GM19468 (cell line): ENCODE data around the gene TCF3.

ENCODE experiments used
- ATAC-seq: cut with Tn5 transposase; IDR thresholded peaks from one replicate; pipeline ENCODE4 v1.9.1; 2021; ENCODE audit warnings: mild to moderate bottlenecking, moderate library complexity, moderate number of reproducible peaks; ENCODE audit not compliant: unreplicated experiment; ENCODE audit errors: extremely low read depth

The TCF3 gene

DNA sequence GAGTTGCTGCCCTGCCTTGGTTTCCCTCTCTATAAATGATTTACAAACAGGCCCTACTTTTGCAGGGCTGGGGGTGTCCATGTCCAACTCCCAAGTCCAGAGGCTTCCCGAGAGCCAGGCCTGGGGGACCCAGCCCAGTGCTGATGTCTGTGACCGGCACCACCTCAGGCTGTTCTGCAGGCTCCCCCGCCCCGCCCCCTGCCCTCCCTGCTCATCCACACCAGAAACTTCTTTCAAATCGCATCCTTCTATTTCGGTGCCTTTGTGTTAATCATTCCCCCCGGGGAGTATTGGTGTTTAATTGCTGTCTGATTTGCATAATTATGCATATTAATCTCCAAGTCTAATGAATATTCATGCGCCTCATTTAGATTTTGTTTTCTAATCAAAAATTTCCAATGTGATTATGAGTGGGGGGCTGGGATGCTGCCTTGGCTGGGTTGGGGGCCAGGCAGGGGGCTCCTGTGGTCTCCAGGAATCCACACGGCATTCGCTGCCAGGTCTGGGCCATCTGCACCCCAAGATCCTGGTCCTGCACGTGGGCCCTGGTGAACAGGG, 19.1 kb downstream of the TCF3 start:
- no peak for ATAC-seq

DNA sequence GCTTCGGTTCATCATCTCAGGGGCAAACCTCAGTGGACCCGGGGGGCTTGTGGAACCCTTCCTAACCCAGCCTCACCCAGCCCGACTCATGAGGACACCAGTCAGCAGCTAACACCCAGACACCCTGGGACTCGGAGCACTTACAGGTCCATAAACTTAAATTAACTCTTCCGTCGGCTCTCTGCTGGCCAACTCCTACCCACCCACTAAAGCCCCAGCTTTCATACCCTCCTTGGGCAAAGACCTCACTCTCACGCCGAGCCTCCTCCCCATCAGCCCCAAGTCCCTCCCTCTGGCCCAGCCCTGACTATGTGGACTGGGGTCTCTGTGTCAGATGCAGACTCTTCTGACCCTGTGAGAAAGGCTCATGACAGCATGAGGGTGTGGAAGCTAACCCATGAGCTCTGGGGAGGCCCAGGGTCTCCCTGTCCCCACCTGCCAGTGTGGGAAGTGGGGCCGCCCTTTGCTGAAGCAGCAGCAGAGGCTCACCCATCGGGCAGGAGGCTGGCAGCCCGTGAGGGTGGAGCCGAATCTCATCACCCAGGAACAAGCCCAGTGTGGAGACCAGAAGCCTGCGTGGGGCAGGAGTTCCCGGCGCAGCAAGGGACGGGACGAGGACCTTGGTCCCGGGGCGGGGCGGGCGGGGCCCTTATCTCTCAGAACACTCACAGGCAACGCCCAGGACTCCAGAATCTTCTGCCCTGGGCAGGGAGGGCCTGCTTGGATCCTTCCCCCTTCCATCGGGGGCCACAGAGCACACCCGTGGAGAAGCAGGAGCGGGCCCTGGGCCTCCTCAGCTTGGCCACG, 19.8 kb downstream of the TCF3 start:
- ATAC-seq = no peak

DNA sequence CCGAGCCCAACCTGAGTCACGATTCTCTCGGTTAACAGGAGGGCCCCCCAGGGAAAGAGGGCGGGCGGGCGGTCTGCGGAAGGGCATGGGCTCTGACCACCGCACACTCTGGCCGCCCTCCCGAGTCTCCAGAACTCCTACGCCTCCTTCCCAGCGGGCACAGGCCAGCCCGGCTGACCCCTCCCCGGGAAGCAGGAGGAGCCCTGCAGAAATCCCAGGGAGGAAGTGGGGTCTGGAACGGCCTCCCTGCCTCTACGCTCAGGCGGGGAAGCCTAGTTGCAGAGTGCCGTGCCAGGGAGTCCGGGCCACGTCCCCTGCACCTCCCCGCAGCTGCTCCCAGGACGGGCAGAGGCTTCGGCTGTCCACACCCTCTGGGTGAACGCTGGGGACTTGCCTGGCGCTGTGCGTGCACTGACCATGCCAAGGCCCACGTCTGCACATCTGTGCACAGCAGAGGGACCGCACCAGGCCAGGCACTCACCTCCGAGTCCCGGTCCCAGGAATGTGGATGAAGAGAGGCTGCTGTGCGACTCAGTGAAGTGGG, 20.8 kb downstream of the TCF3 start:
- ATAC-seq = no peak

DNA sequence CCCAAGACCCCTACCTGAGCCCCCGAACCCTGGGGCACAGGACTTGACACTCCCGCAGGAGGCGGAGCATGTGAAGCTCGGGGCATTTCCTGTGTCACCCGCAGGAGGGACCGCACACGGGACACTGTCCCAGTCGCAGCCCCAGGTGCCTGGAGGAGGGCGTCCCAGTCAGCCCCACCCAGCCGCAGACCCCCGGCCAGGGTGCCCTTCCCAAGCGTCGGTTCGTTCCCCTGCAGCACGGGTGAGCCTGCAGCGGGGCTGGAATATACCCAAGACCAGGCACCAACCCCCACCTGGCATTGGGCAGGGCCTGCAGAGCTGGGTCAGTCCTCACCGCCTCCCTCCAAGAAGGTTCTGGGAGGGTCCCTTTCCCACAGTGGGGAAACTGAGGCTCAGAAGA, 21.6 kb downstream of the TCF3 start:
- no peak for ATAC-seq

DNA sequence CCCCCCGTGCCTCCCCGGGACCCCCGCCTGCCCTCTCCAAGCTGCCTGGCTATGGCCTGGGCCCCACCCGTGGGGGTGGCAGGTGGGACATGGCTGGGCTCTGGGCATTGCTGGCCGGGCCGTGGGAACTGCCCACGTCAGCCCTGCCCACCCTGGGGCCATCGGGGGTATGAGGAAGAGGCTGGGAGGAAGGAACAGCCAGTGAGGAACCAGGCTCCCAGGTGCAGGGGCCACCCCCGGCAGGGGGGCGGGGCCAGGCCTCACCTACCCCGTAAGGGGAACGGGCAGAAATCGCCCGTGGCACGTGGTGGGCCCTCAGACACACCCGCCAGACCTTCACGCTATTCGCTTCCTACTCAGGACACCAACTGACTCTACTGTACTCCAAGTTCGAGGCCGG, 22.4 kb downstream of the TCF3 start:
- ATAC-seq = no peak

DNA sequence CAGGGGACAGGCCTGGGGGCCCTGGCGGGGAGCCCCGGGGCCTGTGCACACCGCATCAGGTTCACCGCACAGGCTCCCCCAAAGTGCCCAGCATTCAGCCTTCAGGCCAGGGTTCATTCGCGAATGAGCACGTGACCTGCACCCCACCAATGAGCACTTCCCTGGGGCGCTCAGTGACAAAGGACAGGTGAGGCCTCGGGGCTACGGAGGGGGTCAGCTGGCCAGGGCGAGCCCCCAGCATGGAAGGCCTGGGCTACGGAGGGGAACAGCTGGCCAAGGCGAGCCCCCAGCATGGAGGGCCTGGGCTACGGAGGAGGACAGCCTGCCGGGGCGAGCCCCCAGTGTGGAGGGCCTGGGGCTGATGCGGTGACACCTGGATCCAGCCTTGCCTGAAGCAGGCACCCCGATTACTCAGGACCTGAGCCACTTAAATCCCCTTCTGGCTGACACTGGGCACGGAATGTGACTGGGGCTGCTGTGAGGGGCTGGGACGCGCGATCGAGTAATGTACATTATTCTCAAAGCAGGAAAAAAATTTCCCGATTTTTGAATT, 23.1 kb downstream of the TCF3 start:
- ATAC-seq = no peak

DNA sequence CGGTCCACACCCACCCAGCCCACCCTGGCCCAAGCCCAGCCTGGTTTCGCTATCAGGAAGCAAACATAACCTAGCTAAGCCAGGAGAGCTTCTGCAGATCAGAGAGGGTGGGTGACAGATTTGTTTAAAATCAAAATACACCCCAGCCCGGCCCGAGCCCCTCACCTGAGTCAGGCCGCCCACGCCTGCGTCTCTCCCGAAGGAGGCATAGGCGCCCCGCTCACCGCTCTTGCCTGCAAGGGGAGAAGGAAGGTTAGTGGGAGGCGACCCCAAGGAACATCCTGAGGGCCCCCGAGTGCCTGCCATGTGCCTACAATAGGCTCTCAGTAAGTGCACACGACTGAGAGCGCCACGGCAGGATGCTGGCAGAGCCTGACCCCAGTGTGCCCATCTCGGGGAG, 25.2 kb downstream of the TCF3 start:
- ATAC-seq = no peak

DNA sequence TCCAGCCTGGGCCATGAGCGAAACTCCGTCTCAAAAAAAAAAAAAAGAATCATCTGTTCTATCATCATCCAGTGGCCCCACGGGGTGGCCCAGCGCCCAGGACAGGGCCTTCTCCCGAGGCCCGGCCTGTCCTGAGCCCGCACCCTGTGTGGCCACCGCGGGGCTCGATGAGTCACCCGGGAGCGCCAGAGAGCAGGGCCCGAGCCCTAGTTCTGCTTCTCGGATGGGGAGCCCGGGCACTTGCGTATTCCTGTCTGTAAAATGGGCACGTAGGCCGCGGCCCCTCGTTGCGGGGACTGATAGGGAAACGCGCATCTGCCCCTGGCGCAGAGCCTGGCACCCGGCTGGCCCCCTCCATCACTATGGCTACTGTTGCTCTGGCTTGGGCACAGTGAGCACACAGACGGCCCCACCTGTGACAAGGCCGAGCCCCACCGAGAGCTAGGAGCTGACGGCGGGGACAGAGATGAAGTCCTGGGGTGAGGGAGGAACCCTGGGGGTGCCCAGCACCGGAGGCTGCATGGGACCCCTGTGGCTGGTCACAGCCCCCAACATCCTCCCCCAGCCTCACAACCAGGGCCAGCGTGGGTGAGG, 25.9 kb downstream of the TCF3 start:
- no peak for ATAC-seq

DNA sequence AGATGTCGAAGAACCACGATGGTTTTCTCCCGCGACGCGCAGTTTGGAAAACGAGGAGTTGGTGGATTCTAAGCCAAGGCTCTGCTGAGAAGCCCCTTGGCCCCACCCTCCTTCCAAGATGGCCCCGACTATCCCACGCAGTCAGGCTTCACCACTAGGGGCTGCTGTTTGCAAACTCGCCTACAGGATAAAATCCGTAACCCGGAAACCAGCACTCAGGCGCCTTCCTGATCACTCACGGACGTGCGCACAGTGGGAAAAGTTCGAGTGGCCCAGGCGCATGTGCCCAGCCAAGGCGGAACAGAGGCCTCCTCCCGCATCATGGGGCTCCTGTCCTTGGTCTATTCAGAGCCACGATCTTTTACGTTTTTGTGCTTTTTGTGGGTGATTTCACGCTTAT, 28.0 kb downstream of the TCF3 start:
- no peak for ATAC-seq

DNA sequence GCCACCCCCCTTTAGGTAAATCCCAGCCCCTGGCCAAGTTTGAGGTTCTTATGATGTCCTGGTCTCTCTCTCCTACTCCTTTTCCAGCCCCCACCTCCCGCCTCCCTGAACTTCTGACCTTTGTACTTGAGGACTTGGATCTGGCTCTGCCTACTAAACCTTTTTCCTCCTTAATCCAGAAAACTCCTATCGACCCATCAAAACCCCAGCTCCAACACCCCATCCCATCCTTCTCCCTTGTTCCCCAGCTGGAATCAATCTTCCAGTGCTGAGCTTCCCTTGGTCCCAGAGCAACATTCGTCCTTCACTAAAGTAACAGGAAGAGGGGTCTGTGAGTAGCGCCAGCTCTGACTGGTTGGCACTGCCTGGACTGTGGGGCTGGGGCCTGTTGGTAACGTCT, 29.9 kb downstream of the TCF3 start:
- ATAC-seq = no peak

DNA sequence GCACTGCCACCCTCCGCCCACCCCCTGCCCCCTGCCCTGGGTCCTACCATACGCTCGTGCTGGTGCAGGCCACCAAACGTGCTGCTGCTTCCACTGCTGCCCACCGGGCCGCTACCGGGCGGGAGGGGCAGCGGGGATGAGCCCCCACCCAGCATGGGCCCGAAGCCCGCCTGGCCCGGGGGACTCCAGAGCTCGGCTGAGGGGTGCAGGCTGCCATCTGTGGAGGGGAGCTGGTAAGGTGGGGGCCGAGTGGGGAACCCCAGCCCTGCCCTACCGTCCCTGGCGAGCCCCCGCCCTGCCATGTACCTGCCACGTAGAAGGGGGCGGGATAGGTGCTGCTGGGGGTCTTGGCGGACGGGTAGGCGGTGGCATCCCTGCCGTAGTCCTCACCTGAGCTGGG, 30.4 kb downstream of the TCF3 start:
- ATAC-seq = no peak

DNA sequence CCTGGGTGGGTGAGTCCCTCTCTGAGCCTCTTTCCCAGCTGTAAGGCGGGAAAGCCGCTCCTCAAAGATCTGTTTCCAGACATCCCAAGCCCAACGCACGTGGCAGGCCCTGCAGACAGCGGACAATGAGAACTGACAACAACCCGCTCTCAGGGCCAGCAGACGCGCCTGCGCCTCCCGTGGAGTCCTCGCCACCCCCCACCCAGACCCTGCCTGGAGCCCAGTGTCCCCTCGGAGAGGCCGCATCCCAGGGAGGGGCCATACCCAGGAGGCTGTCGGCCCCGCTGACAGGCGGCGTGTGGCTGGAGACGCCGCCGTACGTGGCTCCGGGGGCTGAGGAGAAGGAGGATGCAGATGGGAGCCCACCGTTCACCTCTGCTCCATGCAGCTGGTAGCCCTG, 30.8 kb downstream of the TCF3 start:
- ATAC-seq = no peak

DNA sequence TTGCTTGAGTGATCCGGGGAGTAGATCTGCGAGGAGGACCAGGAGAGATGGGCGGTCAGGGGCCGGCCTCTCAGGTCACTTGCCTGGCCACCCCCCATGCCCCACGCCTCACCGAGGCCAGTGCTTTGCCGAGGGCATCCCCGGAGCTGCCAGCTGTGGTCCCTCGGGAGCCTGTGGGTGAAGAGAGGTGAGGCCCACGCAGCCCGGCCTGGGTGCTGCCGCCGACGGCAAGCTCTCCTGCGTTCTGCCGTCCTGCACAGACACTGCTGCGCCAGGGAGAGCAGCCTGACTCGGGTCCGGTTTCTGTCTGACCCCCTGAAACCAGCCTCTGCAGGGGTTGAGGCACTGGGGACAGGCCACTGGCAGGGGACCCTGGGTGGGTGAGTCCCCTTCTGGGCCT, 31.4 kb downstream of the TCF3 start:
- no peak for ATAC-seq

DNA sequence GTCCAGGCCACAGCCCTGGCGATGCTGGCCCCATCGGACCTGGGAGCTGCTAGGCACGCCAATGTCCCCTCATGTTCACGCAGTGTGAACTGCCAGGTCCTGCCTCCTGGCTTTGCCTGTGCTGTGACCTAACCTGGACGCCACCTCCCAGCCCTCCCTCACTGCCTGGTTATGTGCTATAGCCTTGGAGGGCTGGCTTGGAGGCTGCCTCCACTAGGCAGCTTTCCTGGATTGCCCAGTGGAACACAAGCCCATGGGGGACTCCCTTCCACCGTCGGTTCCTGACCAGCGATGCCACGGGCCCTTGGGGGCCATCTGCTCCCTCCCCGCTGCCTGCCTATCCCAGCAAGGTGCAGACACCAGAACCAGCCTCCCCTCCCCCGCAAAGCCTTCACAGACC, 31.9 kb downstream of the TCF3 start:
- no peak for ATAC-seq

DNA sequence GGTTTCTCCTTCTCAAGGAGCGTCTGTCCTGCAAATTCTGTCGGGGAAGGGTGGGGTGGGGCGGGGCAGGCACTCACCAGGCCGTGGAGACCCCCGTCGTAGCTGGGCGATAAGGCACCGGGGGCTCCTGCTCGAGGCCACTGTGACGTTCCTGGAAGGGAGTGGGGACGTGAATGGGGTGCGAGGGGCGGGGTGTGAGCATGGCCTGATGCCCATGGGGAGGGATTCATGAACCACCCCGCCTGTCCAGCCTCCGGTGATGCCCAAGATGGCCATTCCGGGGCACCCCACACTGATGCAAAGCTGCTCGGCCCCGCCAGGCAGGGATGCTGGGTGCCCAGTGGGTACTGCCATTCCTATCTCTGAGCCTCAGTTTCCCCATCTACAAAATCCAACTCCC, 32.7 kb downstream of the TCF3 start:
- ATAC-seq = no peak

DNA sequence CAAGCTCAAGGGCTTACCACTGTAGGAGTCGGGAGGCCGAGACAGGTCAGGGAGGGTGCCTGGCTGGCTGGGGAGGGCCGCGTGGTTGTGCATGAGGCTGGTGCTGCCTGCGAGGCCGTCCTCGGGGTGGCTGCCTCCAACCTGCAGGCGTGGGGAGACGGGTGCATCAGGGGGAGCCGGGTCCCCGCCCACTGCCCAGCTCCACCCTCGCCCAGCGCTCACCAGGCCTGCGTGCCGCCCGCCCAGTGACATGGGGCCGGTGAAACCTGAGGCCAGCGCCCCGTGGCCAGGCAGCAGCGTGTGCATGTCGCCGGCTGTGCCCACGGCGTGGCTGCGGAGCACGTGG, 33.3 kb downstream of the TCF3 start:
- ATAC-seq = no peak

DNA sequence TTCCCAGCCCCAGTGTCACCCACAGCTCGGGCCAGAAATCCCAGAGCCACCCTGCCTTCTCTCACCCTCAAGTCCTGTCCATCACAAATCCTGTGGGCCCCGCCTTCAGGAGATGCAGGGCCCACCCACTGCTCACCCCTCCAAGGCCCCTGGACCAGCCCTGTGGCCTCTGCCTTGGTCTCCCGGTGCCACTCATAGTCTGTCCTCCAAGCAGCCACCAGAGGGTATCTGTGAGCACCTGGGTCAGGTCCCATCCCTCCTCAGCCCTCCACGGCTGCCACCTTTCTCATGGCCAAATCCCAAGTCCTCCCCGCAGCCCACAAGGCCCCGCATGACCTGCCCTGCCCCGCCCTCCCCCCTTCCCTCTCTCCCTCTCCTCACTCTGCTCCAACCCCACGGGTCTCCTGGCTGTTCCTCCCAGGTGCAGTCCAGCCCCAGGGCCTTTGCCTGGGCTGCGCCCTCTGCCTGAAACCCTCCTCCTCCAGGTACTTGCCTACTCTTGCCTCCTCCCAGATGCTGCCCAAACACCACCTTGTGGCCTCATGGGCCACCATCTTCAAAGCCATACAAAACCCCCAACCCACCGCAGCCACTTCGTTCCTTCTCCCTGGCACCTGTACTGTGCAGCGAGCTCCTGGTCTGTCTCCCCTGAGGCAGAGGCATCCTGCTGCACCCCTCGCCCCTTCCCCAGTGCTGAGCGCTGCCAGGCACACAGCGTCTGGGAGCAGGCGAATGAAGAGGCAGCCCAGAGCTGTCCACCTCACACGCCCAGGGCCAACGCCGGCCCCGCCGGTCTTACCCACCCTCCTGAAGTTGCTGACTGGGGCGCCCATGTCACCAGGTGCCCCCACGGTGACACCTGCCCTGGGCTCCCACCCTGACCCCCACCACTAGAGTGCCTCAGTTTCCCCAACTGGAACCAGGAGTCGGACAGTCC, 34.0 kb downstream of the TCF3 start:
- ATAC-seq = no peak

DNA sequence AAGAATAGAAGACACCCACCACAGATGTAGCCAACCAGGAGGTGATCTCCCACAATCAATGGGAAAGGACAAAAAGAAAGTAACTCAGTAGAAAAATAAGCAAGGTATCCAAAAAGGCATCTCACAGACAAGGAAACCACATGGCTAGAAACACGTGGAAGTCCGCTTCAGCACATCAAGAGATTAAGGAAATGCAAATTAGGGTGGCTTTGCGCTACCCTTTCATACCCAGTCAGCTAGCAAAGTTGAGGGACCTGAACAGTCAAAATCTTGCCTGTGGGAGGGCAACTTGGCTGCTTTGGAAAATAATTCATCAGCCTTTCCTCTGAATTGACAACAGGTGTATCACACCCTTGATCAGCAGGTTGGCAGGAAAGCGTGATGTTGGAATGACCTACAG, 35.5 kb downstream of the TCF3 start:
- ATAC-seq = no peak

DNA sequence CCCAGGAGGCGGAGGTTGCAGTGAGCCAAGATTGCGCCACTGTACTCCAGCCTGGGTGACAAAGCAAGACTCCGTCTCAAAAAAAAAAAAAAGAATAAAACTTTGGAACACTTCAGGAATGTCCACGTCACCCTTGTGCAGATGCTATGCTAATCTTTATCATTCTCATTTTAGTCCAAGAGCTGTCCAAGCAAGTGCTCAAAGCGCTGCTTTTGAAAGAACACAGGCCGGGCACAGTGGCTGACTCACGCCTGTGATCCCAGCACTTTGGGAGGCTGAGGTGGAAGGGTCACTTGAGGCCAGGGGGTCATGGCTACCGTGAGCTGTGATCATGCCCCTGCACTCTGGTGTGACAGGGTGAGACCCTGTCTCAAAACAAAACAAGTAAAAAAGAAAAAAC, 36.0 kb downstream of the TCF3 start:
- no peak for ATAC-seq

DNA sequence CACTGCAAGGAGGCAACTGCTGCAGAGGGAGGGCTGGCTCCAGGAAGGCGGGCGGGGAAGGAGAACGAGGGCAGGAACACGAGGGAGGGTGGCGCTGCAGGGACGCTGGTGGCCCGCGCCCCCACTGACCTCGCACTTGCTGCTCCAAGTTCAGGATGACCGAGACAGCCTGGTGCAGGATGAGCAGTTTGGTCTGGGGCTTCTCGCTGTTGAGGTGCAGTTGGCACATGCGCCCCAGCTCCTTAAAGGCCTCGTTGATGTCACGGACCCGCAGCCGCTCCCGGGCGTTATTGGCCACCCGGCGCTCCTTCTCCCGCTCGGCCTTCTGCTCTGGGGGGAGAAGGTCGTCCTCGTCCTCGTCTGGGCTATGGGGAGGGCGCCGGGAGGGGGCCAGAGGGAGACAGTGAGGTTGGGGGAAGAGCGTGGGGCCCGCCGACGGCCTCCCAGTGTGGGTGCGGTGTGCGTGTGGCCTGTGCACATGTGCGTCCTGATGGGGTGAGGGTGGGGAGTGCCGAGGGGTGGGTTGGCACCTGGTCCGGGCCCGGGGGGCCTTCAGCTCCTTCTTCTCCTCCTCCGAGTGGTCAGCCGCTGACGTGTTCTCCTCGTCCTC, 37.2 kb downstream of the TCF3 start:
- no peak for ATAC-seq
